ENCODE measurements around the gene KCNAB2.

KCNAB2 gene

DNA sequence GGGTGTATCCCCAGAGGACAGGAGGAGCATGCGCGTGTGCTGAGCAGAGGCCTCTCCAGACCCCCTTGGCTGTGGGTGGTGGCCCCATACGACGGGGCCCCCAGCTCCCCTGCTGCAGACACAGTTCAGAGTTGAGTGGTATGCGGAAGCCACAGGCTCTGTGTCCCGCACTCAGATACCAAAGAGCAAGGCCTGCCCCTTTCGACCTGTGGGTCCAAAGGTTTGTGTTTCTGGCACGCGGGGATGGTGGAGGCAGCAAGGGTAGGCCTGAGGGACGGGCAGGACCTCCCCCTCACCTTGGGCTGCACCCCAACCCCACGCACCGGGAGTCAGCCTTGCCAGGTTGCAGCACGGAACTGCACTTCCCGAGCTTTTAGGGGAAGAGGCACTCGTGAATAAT, at the start of gene KCNAB2:
Gene KCNAB2 (plus strand): TSS at position 328 of the 400 bp plus-strand sequence. CDS start 5,649 bp downstream, outside the sequence.
- no peak for DNase-seq

DNA sequence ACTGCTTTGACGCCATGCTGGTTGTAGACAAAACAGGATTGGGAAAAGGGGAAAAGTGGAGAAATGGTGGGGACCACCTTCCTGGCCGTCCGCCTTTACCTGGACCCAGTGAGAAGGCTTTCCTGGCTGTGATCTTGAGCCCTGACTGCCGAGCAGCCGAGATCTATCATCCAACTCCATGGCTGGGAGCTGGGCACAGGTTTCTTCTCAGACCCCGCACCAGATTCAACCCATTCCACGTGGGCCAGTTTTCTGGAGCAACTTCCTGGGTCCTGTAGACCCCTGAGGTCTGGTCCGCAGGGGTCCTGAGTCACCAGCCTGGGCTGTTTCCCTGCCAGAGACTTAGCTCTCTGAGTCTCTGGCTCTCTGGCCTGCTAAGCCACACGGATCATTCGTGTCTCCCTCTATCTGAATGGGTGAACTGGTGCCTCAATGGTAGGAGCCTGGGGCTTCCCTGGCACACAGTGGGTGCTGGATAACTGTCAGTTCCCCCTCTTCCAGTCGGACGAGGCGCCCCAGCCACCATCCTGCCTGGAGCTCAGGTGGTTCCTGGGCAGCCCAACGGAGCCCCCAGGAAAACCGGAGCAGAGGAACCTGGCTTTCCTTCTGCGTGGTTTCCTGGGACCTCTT, 48.9 kb upstream of the KCNAB2 start:
- DNase-seq = no peak

DNA sequence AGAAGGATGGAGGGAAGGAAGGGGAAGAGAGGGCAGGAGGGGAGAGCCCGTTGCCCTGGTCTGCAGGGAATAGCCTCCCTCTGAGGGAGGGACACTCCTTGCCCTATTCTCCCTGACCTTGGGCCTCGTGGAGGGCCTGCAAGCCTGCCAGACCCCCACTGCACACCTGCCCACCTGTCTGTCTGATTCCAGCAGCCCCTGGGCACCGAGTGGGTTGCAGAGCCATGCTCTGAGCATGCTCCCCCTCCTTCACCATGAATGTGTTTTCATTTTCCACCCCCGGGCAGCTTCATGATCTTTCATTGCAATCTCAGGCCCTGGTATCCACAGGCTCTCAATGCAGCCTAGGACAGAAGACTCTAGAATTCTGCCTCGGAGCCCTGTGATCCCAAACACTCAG, 48.4 kb upstream of the KCNAB2 start:
- no peak for DNase-seq

DNA sequence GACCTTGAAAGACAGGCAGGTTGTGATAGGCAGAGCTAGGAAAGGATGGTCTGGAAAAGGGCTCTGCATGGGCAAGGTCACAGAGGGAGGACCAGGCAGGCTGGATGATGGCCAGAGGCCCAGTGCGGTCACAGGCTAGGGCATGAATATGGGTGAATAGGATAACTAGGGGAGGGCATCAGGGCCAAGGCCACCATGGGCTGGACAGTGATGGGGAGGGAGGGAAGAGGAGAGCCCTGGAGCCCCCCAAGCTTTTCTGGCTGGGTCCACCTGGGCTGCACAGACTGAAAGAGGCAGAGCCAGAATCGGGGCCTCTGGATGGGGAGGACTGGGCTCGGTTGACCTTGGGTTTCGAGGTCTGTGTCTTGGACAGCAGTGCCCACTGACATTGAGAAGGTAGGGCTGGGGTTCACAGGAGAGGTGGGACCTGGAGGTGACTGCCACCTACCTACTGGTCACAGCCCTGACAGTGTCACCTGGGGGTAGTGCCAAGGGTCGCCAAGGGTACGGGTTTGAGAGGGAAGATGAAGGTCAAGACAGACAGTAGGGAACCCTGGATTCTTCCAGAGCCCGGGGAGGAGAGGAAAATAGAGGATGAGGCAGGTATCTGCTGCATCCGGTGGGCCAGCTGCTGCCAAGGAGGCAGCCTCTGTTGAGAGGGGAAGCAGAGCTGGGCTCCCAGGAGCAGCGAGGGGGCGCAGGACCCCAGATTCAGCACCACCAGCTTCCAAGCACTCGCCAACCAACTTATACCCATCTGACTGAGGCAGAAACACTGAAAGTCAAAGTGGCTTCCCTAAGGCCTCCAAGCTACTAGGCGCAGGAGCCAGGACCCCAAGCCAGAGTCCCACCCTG, 47.4 kb upstream of the KCNAB2 start:
- no peak for DNase-seq

- DNase-seq = no peak
These were observed 46.8 kb upstream of the KCNAB2 start for GRCh38 chr1:5998906-5999301.

DNA sequence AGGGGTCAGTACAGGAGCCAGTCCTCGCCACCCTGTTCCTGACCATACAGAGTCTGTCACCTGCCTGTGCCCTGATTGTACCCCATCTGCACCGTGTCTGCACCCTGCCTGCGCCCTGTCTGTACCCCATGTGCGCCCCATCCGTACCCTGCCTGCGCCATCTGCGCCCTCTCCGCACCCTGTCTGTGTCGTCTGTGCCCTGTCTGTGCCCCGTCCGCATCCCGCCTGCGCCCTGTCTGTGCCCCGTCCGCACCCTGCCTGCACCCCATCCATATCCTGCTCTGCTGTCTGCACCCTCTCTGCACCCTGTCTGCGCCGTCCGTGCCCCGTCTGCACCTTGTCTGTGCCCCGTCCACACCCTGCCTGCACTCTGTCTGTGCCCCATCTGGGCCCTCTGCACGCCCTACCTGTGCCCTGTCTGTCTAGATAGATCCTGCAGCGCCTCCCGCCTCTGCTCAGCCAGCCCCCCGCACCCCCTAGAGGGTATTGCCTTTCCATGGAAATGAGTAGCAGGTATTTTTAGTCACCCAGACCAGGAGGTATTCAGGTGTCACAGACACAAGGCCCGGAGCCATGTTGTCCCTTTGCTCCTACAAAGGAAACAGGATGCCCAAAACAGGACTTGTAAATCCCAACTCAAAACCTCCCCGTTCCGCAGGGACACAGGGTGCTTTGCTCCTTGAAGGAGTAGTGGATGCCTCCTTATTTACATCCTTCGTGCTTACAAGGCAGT, 45.8 kb upstream of the KCNAB2 start:
- DNase-seq = no peak

DNA sequence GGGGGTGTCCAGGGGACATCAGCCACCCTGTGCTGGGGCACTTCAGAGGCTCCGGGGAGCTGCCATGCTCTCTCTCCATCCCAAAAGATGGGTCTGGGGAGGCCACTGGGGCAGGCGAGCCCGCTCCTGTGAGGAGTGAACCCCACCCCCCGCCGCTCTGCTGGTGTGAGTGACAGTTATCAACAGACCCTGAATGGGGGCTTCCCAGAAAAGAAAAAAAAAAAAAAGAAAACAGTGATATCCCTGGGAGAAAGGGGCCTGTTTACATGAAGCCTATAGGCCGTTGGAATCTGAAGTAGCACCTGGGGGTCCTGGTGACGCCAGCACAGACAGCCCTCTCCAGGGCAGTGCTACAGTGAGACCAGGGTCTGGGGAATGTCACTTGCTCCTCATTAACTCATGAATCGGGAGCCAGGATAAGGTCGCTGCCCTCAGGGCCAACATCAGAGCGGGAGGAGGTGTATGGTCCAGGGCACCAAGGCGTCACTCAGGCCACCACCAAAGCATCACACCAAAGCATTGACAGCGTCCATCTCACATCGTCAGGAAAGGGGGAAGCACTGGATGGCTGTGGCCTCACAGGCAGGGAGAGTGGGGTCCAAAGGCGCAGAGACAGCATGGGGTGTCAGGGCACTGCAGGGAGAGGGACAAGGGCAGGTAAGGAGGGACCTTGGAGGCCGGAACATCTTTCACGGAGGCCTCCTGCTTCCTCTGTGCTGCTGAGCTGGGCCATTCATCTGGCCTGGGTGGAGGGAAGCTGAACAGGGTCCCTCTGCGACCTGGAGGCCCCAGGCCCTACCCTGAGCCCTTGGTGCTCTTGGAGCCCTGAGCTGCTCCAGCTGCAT, 45.0 kb upstream of the KCNAB2 start:
- no peak for DNase-seq

DNA sequence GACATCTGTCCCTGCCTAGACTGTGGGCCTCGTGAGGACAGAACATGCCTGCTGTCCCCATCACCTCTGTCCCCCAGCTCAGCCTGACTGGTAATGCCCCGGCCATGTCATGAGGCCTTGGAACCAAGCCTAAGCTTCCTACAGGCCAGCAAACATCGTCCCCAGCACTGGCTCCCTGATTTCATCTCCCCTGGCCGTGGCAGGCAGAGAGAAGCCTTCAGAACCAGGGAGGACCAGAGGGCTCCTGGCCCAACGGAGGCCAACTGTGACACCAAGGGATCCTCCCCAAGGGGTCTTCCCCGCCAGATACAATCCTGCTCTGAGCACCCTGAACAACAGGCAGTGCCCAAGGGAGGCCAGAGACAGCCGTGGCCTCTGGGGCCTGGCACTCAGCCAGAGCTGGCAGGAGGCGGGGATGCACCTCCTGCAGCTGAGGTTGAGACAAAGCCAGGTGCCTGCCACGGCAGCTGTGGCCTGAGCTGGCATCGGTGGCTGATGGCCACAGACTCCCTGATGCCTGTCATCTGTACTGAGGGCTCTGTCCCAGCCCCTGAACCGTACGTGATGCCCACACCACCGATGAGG, 43.6 kb upstream of the KCNAB2 start:
- DNase-seq = peak; percentile 82

DNA sequence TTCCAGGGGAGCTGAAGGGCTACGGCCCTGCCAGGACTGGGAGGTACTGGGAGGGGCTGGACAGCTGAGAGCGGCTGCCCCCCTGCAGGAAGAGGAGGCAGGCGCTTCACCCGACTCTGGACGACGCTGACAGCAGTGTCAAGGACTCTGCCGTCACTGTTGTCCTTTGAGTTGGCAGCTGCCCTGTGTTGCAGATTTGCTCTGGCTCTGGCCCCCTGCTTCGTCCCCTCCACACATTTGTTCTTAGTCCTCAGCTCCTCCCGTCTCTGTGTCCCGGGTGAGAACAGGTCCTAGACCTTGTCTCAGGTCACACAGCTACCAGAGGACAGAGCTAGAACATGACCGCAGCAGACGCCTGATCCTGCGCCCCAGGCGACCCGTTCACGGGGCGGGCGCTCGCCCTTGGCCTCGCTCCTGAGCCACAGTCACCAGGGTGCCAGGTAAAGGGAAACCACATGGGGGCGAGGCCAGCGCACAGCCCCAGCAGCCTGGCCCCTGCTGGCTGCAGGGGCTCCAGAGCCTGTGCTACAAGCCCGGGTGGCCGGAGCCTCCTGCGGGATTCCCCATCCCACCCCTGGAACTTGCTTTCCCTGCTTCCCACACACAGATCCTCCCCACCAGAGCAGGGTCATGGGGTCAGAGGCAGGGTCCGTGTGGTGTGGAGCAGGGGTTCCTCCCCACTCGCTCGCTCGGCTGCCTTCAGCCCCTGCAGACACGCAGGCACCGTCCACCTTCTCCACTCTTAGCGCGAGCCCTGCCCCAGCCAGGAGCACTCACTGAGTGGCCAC, 42.8 kb upstream of the KCNAB2 start:
- DNase-seq = no peak

DNA sequence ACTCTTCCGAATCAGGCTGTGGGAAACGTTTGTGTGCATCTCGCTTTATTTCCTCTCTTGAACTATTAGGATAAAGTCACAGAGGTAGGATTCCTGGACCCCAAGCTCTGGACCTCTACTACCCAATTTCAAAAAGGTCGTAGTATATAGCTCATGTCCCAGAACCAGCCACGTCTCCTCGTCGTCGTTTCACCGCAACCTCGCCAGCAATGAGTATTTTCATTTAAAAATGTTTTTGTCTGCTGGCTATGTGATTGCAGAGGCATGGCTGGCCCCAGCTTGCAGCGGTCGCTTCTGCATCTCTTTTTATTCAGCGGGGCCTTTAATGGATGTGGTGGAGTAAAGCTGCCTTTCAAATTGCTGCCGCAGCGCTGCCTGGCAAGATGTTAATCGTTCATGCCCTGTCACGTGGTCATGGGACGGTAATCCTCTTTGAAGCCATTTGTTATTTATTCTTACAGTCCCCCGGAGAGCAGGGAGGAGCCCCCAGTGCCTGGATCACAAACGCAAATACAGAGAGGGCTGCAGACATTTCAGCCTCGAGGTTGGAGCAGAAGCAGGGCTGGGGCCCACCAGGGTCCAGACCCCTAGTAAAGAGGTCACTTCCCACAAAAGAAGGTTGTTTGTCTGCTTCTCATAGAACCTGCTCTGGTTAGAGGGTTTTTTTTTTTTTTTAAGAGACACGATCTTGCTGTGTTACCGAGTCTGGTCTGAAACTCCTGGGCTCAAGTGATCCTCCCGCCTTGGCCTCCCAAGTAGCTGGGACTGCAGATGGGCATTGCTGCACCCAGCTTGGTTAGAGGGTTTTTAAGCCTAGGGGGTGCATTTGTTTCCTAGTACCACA, 41.9 kb upstream of the KCNAB2 start:
- peak; percentile 87 for DNase-seq

GRCh38 chr1:6004412-6005123, 41.1 kb upstream of the KCNAB2 start:
- DNase-seq = no peak

- DNase-seq = no peak
These were observed 40.3 kb upstream of the KCNAB2 start for GRCh38 chr1:6005276-6005917.

DNA sequence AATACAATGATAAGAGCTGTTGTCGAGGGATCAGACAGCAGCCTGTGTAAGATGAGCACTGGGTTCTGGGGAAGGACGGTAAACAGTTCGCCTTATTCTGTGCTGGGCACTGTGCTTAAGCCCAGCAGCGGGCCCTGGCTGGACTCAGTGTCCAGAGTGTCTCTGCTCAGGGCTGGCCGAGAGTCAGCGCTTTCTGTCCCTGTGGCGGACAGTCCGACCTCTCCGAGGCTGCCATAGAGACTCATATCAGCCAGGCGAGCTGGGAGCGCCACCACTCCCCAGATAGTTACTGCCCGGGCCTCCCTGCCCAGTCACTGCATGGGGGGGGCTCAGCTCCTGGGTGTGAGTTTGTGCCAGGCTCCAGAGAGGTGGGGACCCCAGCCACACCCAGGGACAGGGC, 38.8 kb upstream of the KCNAB2 start:
- DNase-seq = no peak

GRCh38 chr1:6007318-6008083, 38.2 kb upstream of the KCNAB2 start:
- no peak for DNase-seq

GRCh38 chr1:6008084-6008415, 37.6 kb upstream of the KCNAB2 start:
- no peak for DNase-seq

GRCh38 chr1:6008696-6009095, 37.0 kb upstream of the KCNAB2 start:
- DNase-seq = no peak

DNA sequence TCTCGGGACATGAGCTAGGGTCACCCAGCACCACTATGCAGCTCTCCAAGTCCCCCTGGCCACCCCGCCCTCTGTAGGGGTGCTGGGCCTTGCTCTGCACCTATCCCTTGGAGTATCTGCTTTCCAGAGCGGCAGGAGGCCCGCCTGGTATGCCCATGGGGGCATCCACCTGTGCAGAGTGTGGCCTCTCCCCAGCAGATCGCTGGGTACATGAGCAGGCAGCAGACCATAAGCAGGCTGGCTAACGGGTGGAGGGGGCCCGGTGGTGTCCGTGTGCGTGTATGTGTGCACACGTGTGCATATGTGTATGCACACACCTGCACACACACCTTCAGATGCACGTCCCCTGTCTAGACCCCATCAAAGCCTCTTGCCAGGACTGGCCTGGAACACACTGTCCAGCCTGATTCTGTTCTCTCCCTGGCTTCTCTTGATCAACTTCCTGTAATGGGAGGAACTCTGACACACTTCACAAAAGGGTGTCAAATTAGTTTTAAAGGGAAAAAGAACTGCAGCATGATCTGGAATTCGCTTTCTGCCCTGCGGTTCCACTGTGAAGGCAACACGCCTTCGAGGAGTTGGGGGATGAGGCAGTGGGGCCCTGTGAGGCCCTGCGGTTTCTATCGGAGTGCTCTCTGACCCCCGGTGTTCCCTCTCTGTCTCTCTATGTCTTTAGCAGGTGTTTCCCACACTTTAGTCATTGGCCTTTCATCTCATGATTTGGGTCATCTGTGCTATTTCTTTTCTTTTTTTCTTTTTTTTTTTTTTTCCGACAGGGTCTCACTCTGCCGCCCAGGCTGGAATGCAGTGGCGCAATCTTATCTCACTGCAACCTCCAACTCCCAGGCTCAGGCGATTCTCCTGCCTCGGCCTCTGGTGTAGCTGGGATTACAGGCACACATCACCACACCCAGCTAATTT, 36.3 kb upstream of the KCNAB2 start:
- DNase-seq = no peak

- no peak for DNase-seq
These were observed 35.1 kb upstream of the KCNAB2 start for GRCh38 chr1:6010554-6010953.
